AG09309 (cell line): ENCODE measurements around the gene TENT5C.

Experiments
- DNase-seq: peaks from one replicate; pipeline ENCODE4 v3.0.0-alpha.2; 2010; ENCODE audit warnings: low read depth
- H3K4me3 ChIP-seq: 2 replicates; pipeline ENCODE4 v1.5.1; 2011; ENCODE audit warnings: mild to moderate bottlenecking, low read depth, low read length, moderate library complexity; ENCODE audit not compliant: control insufficient read depth
- TF ChIP-seq, protein P1 (sequence below): IDR thresholded peaks from 2 replicates; pipeline ENCODE4 v1.5.1; 2011; ENCODE audit warnings: mild to moderate bottlenecking, low read depth, low read length, inconsistent platforms; ENCODE audit not compliant: insufficient read depth, control insufficient read depth; ENCODE audit errors: missing control alignments

The TENT5C gene

GRCh38 chr1:117616356-117616755, 10.5 kb downstream of the TENT5C start:
- no peak overlapping the region for H3K4me3 ChIP-seq
- no peak for DNase-seq
- TF ChIP-seq, protein P1, sequence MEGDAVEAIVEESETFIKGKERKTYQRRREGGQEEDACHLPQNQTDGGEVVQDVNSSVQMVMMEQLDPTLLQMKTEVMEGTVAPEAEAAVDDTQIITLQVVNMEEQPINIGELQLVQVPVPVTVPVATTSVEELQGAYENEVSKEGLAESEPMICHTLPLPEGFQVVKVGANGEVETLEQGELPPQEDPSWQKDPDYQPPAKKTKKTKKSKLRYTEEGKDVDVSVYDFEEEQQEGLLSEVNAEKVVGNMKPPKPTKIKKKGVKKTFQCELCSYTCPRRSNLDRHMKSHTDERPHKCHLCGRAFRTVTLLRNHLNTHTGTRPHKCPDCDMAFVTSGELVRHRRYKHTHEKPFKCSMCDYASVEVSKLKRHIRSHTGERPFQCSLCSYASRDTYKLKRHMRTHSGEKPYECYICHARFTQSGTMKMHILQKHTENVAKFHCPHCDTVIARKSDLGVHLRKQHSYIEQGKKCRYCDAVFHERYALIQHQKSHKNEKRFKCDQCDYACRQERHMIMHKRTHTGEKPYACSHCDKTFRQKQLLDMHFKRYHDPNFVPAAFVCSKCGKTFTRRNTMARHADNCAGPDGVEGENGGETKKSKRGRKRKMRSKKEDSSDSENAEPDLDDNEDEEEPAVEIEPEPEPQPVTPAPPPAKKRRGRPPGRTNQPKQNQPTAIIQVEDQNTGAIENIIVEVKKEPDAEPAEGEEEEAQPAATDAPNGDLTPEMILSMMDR = no peak

GRCh38 chr1:117616967-117617366, 11.1 kb downstream of the TENT5C start:
- H3K4me3 ChIP-seq = no peak overlapping the region
- no peak for DNase-seq
- TF ChIP-seq, protein P1 = no peak

DNA sequence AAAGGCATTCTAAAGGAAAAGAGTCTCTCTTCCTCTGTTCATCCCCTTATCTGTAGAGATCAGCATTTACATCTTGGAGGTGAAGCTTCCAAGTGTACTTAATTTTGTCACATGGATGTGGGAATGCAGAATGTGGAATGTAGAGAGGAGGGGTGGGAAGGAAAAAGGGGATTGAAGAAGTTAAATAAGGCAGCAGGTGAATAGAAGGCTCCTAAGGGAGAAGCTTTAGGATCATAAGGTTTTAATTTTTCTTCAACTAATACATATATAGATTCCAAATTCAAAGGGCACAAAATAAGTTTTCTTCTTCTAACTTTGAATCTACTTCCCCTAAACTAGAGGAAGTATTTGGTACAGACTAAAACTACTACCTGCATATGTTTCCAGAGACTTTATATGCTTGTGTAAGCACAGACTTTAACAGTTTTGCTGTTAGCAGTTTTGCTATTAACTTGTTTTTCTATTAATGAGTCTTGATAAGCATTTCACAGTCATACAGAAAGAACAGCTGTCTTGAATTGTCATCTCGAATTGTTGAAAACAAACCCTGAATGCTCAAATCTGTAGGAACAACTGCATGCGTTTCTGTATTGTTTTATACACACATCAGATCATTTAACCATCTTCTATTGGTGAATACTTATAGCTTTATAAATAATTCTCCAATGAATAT, 12.7 kb downstream of the TENT5C start:
- H3K4me3 ChIP-seq = no peak overlapping the region
- no peak for DNase-seq
- TF ChIP-seq, protein P1 = no peak

DNA sequence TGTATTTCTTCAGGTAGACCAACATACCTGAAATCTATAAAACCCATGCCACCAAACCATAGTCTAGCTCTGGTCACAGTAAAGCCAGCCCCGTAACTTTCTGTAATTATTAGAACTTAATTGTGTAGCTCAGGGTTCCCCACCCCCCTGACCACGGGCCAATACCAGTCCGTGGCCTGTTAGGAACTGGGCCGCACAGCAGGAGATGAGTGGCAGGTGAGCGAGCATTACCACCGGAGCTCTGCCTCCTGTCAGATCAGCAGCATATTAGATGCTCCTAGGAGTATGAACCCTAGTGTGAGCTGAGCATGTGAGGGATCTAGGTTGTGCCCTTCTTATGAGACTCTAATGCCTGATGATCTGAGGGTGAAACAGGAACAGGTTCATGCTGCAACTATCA, 14.6 kb downstream of the TENT5C start:
- no peak overlapping the region for H3K4me3 ChIP-seq
- TF ChIP-seq, protein P1 = no peak
- DNase-seq = no peak

GRCh38 chr1:117621316-117621715, 15.5 kb downstream of the TENT5C start:
- DNase-seq = no peak
- TF ChIP-seq, protein P1 = no peak
- H3K4me3 ChIP-seq = no peak overlapping the region

DNA sequence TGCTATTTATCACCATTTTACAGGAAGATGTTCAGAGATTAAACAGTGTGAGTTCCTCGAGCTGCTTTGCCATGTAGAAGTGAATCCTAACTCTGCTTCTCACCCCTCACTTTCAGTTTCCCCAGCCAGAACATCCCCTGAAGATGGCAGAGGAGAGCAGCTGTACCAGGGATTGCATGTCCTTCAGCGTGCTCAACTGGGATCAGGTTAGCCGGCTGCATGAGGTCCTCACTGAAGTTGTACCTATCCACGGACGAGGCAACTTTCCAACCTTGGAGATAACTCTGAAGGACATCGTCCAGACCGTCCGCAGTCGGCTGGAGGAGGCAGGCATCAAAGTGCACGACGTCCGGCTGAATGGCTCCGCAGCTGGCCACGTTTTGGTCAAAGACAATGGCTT, 16.9 kb downstream of the TENT5C start:
- no peak for DNase-seq
- no peak overlapping the region for H3K4me3 ChIP-seq
- TF ChIP-seq, protein P1 = peak; percentile 28
